Measurements from ENCODE around the gene ARHGAP27. TPM values are rescaled to one million over a fixed set of nuclear protein-coding genes. Genes with fewer than 3 reads are reported as not detected.

Gene ARHGAP27
- total and polyA plus RNA-seq, 2 of the 13 experiments (the other 11 are each of a cell fraction or from before 2014, with no cell fraction given): 15.5 to 18.9 TPM

GRCh38 chr17:45372325-45372869 is 60.3 kb downstream of the ARHGAP27 start (continued):
- TF ChIP-seq RERE (CRISPR knock-in tag; IDR thresholded peaks at IDR 0.05; ENCODE audit: low read depth) (no peak), ZNF225 (CRISPR knock-in tag; IDR thresholded peaks at IDR 0.05) (0 out of 2 replicates have a peak, but pooled peaks have one; percentile 67), ZNF768 (CRISPR knock-in tag; IDR thresholded peaks at IDR 0.05) (peak; percentile 96), KDM2A (CRISPR knock-in tag; IDR thresholded peaks at IDR 0.05; ENCODE audit: borderline replicate concordance, low read depth) (0 out of 2 replicates have a peak, but pooled peaks have one; percentile 3)

All from HepG2 (cell line).